A673 (cell line): Measurements from ENCODE around the gene MDK. TPM values are rescaled to one million over a fixed set of nuclear protein-coding genes. Genes with fewer than 3 reads are reported as not detected.

Experiments
- BruUV-seq: library from RNA; stranded (reverse); fragments of 400-500 nt; replicated peaks from 2 replicates; lab custom pipeline; 2021; lab: Mats Ljungman, UMichigan
- CTCF ChIA-PET: fragments of 300-600 bp; sonication (Branson Sonifier 250); formaldehyde crosslinking; loops from one replicate; lab custom pipeline; 2022; ENCODE audit warnings: antibody characterized with exemption; lab: Charles Lee
- POLR2A ChIA-PET: fragments of 300-600 bp; sonication (Branson Sonifier 250); formaldehyde crosslinking; loops from one replicate; lab custom pipeline; 2022; ENCODE audit warnings: antibody characterized with exemption; ENCODE audit not compliant: low non-redundant PET; lab: Charles Lee
- DNase-seq: peaks from one replicate; pipeline ENCODE4 v3.0.0-alpha.2; 2015; ENCODE audit warnings: low spot score
- H3K27ac ChIP-seq: fragments of 200-600 bp; sonication (generic); 2 replicates; pipeline ENCODE4 v1.5.1; 2016; ENCODE audit warnings: mixed run types, low read depth, mild to moderate bottlenecking, mixed read lengths, antibody characterized with exemption, low read length; ENCODE audit not compliant: poor library complexity, severe bottlenecking
- H3K27me3 ChIP-seq: fragments of 200-600 bp; sonication (generic); replicated peaks from 2 replicates; pipeline ENCODE4 v1.6.1; 2017; ENCODE audit warnings: mixed run types, low read depth, mild to moderate bottlenecking, mixed read lengths, antibody characterized with exemption, low read length; ENCODE audit not compliant: insufficient read depth, poor library complexity
- H3K36me3 ChIP-seq: fragments of 200-600 bp; sonication (generic); 2 replicates; pipeline ENCODE4 v1.6.1; 2016; ENCODE audit warnings: mixed run types, mild to moderate bottlenecking, mixed read lengths, antibody characterized with exemption, low read length; ENCODE audit not compliant: insufficient read depth, poor library complexity, severe bottlenecking
- H3K4me1 ChIP-seq: fragments of 200-600 bp; sonication (generic); 2 replicates; pipeline ENCODE4 v1.6.1; 2017; ENCODE audit warnings: mixed run types, mild to moderate bottlenecking, mixed read lengths, antibody characterized with exemption, low read length; ENCODE audit not compliant: insufficient read depth, poor library complexity, severe bottlenecking
- H3K4me3 ChIP-seq: fragments of 200-600 bp; sonication (generic); 2 replicates; pipeline ENCODE4 v1.5.1; 2016; ENCODE audit warnings: low read depth, mixed run types, mild to moderate bottlenecking, mixed read lengths, low read length; ENCODE audit not compliant: poor library complexity, severe bottlenecking
- H3K9me3 ChIP-seq: fragments of 200-600 bp; sonication (generic); 2 replicates; pipeline ENCODE4 v1.6.1; 2016; ENCODE audit warnings: mixed run types, low read depth, mild to moderate bottlenecking, mixed read lengths, antibody characterized with exemption, low read length; ENCODE audit not compliant: poor library complexity, severe bottlenecking
- EZH2 ChIP-seq: fragments of 200-600 bp; sonication (generic); IDR thresholded peaks from 2 replicates; pipeline ENCODE4 v1.6.1; 2017; ENCODE audit warnings: borderline replicate concordance, low read depth, mild to moderate bottlenecking, mixed read lengths, antibody characterized with exemption, low read length; ENCODE audit not compliant: poor library complexity, severe bottlenecking
- intact Hi-C: fragments of 100-400 bp; cut with micrococcal nuclease; formaldehyde crosslinking; loops from one replicate; pipeline ENCODE4 v1.10.0; 2022; ENCODE audit not compliant: unreplicated experiment
- total RNA-seq: library from RNA; stranded (reverse); gene quantifications from 2 replicates; pipeline ENCODE4 v1.2.3, GENCODE V29; 2021
- TF ChIP-seq, protein P1 (sequence below): fragments of 300-800, 200-600 bp; sonication (generic); conservative IDR thresholded peaks from 2 replicates; pipeline ENCODE4 v1.5.1; 2017; ENCODE audit warnings: low read depth, mild to moderate bottlenecking, antibody characterized with exemption, low read length, moderate library complexity, mixed read lengths

The MDK gene
- total RNA-seq, 1 experiment from 2014 or later = 252 TPM

DNA sequence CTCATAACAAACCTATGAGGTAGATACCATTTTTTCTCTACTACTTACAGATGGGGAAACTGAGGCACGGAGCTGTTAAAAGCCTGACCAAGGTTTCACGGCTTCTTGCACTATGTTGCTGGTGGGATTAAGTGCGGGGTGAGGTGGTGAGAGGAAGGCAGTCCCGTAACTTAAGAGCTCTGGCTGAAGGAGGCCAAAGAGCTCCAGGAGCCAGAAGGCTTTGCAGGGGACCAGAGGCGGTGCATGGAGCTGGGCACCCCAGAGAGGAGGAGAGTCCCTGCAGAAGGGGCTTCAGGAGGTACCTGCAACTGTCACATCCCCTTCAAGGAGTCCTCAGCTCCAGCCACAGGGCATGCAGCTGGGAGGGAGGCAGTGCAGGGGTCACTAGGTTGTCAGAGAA, 6.0 kb downstream of the MDK start:
- no TSS peak for BruUV-seq
- H3K27ac ChIP-seq = no peak overlapping the region
- POLR2A ChIA-PET = no interaction called here
- DNase-seq = no peak
- H3K36me3 ChIP-seq = peaks cover 3% of the 10 kb centered on the region
- no peaks in the 10 kb centered on the region for H3K9me3 ChIP-seq
- no peak for TF ChIP-seq EZH2
- TF ChIP-seq, protein P1, sequence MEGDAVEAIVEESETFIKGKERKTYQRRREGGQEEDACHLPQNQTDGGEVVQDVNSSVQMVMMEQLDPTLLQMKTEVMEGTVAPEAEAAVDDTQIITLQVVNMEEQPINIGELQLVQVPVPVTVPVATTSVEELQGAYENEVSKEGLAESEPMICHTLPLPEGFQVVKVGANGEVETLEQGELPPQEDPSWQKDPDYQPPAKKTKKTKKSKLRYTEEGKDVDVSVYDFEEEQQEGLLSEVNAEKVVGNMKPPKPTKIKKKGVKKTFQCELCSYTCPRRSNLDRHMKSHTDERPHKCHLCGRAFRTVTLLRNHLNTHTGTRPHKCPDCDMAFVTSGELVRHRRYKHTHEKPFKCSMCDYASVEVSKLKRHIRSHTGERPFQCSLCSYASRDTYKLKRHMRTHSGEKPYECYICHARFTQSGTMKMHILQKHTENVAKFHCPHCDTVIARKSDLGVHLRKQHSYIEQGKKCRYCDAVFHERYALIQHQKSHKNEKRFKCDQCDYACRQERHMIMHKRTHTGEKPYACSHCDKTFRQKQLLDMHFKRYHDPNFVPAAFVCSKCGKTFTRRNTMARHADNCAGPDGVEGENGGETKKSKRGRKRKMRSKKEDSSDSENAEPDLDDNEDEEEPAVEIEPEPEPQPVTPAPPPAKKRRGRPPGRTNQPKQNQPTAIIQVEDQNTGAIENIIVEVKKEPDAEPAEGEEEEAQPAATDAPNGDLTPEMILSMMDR = no peak
- H3K27me3 ChIP-seq = peaks cover 49% of the 10 kb centered on the region
- no peak overlapping the region for H3K4me3 ChIP-seq
- CTCF ChIA-PET = interaction anchor here (0.5 to 1.6 kb wide), 4 partner anchors 20 to 102 kb away, joined by 3 to 8 read pairs (median 4); no protein-coding TSS in a partner anchor
- intact Hi-C loops = loop anchor here (10.0 kb wide), 3 partner anchors 337 to 967 kb away; partner anchors contain the start of gene MYBPC3
- peaks cover 40% of the 10 kb centered on the region for H3K4me1 ChIP-seq

DNA sequence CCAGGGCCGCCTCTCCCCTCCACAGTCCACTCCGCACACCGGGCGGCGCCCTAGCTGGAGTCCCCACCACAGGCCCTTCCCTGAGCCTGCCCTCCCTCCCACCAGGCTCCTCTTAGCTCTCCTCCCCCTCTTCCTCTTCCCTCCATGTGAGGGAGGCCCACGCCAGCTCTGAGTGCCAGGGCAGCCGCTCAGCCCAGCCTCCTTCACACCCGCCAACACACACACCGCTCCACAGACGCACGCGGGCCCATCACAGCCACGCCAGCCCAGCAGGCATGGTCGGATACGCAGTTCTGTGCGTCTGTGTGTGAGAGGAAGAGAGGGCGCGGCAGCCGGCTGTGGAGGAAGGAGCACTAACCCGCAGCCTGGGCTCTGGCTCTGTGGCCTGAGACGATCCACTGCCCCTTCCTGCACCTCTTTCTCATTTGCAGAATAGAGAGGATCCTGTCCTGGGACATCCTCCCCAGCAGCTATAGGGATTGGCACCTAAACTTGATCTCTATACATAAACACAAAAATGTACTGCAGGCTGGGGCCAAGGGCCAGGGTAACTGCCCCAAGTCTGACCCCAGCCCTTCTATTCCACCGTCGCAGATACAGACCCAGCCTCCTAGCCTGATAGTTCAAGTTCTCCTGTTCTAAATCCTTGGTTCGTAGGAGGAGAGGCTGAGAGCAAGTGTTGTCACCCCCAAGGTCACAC, 6.6 kb downstream of the MDK start:
- Histone ChIP-seq H3K4me1 (peaks cover 40% of the 10 kb centered on the region), H3K4me3 (no peak overlapping the region), H3K9me3 (no peaks in the 10 kb centered on the region), H3K27me3 (peaks cover 49% of the 10 kb centered on the region), H3K36me3 (peaks cover 3% of the 10 kb centered on the region), H3K27ac (no peak overlapping the region)
- peak; percentile 54 for DNase-seq
- TF ChIP-seq, protein P1 = no peak
- TF ChIP-seq EZH2 = no peak
- intact Hi-C loops = loop anchor here (2.0 to 10.0 kb wide), 5 partner anchors 141 to 967 kb away; partner anchors contain the start of gene MYBPC3
- CTCF ChIA-PET = interaction anchor here (0.5 to 1.9 kb wide), 12 partner anchors 23 to 382 kb away, joined by 3 to 16 read pairs (median 4); partner anchors contain the start of gene AMBRA1
- BruUV-seq = no TSS peak
- POLR2A ChIA-PET = no interaction called here

DNA sequence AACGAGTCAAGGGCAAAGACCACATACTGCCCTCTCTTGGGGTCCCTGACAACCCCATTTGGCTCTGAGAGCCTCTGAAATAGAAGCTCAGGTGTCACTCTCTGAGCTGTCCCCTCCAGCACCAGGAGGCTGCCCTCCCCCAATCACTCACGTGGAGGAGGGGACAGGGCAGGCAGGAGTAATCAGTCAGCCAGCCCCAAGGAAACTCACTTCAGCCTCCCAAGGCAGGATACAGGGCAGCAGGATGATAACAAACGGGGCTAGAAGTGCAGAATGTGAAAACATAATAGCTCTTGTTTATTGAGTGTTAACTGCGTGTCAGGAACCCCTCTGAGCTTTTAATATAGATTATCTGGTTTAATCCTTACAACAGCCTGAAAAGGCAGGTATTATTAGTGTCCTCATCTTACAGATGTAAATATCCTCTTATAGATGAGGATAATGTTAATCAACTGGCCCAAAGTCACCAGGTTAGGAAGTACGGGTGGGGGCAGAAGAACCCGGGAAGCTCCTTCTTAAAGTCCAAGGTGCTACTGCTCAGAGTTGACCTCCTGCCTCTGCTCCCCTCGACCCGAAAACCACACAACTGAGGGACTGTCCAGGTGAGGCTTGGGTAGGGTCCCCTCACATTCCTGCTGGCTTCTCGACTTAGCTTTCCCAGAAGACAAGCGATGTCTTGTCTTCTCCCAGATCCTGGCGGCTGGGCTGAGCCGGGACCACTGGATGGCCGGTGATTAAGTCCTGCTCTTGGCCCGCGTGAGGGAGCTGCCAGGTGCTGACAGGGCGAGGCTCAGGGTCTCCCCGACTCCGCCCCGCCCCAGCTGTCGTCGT, 7.4 kb downstream of the MDK start:
- POLR2A ChIA-PET = interaction anchor here (0.5 kb wide), 1 partner anchor 795 kb away, joined by 6 read pairs; no protein-coding TSS in a partner anchor
- CTCF ChIA-PET = interaction anchor here (0.5 to 1.9 kb wide), 14 partner anchors 21 to 382 kb away, joined by 3 to 16 read pairs (median 4); partner anchors contain the start of genes AMBRA1 and ZNF408
- intact Hi-C loops = loop anchor here (1.0 to 10.0 kb wide), 6 partner anchors 140 to 966 kb away; partner anchors contain the start of gene MYBPC3
- Histone ChIP-seq H3K27me3 (peaks cover 49% of the 10 kb centered on the region), H3K36me3 (no peaks in the 10 kb centered on the region), H3K27ac (no peak overlapping the region), H3K4me3 (peak overlapping the region; percentile 51), H3K4me1 (peaks cover 39% of the 10 kb centered on the region), H3K9me3 (no peaks in the 10 kb centered on the region)
- no peak for DNase-seq
- BruUV-seq = no TSS peak
- TF ChIP-seq, protein P1 = no peak
- peak; percentile 78 for TF ChIP-seq EZH2
